ENCODE data around the gene TAF6L. TPM values are rescaled to one million over a fixed set of nuclear protein-coding genes. Genes with fewer than 3 reads are reported as not detected.

Gene TAF6L
- total and polyA plus RNA-seq, 9 of the 15 experiments (the other 6 are each of a cell fraction or from before 2014, with no cell fraction given) = 0.04 to 45.5 (median 20.8) TPM

DNA sequence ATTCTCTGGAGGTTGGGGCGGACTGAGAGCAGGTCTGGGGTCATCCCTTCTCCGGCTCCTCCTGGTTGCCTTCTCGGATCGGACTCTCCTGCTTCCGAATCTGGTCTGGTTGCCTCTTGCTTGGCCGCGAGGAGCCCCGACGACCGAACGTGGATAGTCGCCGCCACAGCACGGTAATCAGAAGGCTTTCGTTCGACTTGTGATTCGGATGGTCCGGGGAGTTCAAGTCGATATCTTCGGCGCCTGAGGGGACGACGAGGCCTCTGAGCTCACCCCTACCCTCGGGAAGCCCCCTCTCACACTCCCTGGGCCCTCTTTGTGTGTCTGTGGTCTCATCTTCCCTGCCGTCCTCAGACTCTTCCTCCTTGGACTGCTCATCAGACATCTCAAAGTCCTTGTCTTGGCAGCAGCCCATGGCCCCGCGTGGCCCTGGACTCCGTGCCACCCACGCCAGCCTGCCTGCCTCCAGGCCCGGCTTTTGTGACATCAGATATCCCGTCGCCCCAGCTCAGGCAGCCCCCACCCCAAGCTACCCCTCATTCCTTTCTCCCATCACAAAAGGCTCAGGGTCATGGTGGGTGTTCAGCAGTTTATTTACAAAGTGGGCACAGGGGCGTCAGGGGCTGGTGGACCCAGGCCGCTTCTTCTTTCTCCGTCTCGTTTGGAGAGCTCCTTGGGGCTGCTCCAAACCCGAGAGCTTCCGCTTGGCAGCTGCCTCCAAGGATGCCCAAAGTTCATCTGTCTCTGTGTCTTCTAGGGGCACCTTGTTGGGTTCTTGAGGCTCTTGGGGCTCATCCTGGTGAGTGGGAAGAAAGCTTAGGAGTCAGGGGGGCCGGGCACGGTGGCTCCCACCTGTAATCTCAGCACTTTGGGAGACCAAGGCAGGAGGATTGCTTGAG, 61.4 kb downstream of the TAF6L start, which contains the start of gene TEX54 (continued):
- TF ChIP-seq, protein P1, sequence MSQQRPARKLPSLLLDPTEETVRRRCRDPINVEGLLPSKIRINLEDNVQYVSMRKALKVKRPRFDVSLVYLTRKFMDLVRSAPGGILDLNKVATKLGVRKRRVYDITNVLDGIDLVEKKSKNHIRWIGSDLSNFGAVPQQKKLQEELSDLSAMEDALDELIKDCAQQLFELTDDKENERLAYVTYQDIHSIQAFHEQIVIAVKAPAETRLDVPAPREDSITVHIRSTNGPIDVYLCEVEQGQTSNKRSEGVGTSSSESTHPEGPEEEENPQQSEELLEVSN (IDR thresholded peaks at IDR 0.05; ENCODE audit: borderline replicate concordance in 1 of 2, extremely low read depth in 1 of 2, insufficient read depth in 1 of 2, insufficient read length in 1 of 2, low read depth in 1 of 2, low read length in 1 of 2, poor library complexity in 1 of 2, severe bottlenecking in 1 of 2) = peak in 1 of 2 experiments; percentile 32
- peak; percentile 69 for TF ChIP-seq RBBP5 (IDR thresholded peaks at IDR 0.05; ENCODE audit: borderline replicate concordance, insufficient read depth, low read length, poor library complexity, severe bottlenecking)
- no peak for TF ChIP-seq NCOA6 (IDR thresholded peaks at IDR 0.05)
- TF ChIP-seq SAP30 (IDR thresholded peaks at IDR 0.05; ENCODE audit: borderline replicate concordance, insufficient read depth, low read depth, low read length, poor library complexity, severe bottlenecking) = peak; percentile 49
- TF ChIP-seq, protein P2, sequence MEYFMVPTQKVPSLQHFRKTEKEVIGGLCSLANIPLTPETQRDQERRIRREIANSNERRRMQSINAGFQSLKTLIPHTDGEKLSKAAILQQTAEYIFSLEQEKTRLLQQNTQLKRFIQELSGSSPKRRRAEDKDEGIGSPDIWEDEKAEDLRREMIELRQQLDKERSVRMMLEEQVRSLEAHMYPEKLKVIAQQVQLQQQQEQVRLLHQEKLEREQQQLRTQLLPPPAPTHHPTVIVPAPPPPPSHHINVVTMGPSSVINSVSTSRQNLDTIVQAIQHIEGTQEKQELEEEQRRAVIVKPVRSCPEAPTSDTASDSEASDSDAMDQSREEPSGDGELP (CRISPR knock-in tag; IDR thresholded peaks at IDR 0.05; ENCODE audit: borderline replicate concordance) = peak; percentile 33; the same call in 1 of the 2 replicates
- peak; percentile 67 for TF ChIP-seq KDM5B (IDR thresholded peaks at IDR 0.05; ENCODE audit: insufficient replicate concordance, low read depth, low read length)
- TF ChIP-seq, protein P3, sequence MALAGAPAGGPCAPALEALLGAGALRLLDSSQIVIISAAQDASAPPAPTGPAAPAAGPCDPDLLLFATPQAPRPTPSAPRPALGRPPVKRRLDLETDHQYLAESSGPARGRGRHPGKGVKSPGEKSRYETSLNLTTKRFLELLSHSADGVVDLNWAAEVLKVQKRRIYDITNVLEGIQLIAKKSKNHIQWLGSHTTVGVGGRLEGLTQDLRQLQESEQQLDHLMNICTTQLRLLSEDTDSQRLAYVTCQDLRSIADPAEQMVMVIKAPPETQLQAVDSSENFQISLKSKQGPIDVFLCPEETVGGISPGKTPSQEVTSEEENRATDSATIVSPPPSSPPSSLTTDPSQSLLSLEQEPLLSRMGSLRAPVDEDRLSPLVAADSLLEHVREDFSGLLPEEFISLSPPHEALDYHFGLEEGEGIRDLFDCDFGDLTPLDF (CRISPR knock-in tag; IDR thresholded peaks at IDR 0.05) = peak; percentile 45; the same call in 1 of the 2 replicates
- 0 out of 2 replicates have a peak, but pooled peaks have one; percentile 12 for TF ChIP-seq FOSL1 (tag; conservative IDR thresholded peaks at IDR 0.05)
- peak; percentile 33 for TF ChIP-seq POLR2B (IDR thresholded peaks at IDR 0.05; ENCODE audit: low read depth, partially characterized antibody)
- 0 out of 2 replicates have a peak, but pooled peaks have one; percentile 49 for TF ChIP-seq MYNN (IDR thresholded peaks at IDR 0.05)
- TF ChIP-seq MYNN (CRISPR knock-in tag; IDR thresholded peaks at IDR 0.05) = no peak
- peak in 1 of 2 experiments; percentile 70; a peak in 1 of 4 replicates for TF ChIP-seq TEAD1 (CRISPR knock-in tag; IDR thresholded peaks at IDR 0.05)
- TF ChIP-seq, protein P4, sequence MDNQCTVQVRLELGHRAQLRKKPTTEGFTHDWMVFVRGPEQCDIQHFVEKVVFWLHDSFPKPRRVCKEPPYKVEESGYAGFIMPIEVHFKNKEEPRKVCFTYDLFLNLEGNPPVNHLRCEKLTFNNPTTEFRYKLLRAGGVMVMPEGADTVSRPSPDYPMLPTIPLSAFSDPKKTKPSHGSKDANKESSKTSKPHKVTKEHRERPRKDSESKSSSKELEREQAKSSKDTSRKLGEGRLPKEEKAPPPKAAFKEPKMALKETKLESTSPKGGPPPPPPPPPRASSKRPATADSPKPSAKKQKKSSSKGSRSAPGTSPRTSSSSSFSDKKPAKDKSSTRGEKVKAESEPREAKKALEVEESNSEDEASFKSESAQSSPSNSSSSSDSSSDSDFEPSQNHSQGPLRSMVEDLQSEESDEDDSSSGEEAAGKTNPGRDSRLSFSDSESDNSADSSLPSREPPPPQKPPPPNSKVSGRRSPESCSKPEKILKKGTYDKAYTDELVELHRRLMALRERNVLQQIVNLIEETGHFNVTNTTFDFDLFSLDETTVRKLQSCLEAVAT (IDR thresholded peaks at IDR 0.05) = 0 out of 4 replicates have a peak, but pooled peaks of 1 of the 2 experiments have one; percentile 16
- TF ChIP-seq, protein P5, sequence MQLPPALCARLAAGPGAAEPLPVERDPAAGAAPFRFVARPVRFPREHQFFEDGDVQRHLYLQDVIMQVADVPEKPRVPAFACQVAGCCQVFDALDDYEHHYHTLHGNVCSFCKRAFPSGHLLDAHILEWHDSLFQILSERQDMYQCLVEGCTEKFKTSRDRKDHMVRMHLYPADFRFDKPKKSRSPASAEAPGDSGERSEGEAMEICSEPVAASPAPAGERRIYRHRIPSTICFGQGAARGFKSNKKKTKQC (CRISPR knock-in tag; IDR thresholded peaks at IDR 0.05) = 0 out of 2 replicates have a peak, but pooled peaks have one; percentile 6
- TF ChIP-seq SIX5 (IDR thresholded peaks at IDR 0.05; ENCODE audit: borderline replicate concordance in 1 of 2, insufficient read depth in 1 of 2, low read depth in 1 of 2, low read length in 2 of 2) = no peak
